Measurements from ENCODE around the gene PLIN5.

Gene PLIN5

DNA sequence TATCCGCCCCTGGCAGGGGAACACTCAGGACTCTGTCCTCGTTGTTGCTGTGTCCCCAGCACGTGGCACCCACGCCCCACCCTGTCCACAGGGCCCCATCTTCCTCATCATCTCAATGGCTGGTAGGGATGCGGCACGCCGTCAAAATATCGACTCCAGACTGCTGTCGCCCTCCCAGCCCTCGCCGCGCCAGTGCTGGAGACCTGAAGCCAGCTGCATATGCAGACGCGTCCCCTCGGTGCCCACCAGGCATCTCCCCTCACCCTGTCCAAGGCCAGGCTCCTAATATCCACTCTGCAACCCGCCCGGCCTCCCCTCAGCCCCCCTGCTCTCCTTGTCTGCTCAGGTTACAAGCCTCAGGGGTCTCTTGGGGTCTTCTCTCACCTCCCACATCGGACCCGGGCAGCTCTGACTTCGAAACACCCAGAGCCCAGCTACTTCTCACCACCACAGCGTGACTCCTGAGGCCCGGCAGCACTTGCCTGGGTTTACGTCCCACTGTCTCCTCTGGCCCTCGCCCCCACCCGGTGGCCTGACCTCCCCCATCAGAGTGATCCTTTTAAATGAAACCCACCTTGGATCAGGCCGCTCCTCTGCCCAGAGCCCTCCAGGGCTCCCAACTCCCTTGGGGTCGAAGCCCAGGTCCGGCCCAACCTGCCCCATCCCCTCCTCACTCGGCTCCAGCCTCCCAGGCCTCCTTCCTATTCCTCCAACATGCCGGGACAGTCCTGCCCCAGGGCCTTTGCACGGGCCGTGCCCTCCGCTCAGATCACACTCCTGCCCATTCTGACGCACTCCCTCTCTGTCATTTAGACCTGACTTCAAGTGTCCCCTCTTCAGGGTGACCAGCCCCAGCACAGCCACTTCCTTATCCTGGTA is 29.2 kb downstream of the PLIN5 start:
- in situ Hi-C loops (cut with HindIII; ENCODE audit: low sequenced_read_pairs), result no loop called here
- no peak overlapping the region for H3K4me3 ChIP-seq (ENCODE audit: low read depth, low read length)
- DNase-seq (ENCODE audit: low read depth, low spot score), result no peak
- TF ChIP-seq, protein P1, sequence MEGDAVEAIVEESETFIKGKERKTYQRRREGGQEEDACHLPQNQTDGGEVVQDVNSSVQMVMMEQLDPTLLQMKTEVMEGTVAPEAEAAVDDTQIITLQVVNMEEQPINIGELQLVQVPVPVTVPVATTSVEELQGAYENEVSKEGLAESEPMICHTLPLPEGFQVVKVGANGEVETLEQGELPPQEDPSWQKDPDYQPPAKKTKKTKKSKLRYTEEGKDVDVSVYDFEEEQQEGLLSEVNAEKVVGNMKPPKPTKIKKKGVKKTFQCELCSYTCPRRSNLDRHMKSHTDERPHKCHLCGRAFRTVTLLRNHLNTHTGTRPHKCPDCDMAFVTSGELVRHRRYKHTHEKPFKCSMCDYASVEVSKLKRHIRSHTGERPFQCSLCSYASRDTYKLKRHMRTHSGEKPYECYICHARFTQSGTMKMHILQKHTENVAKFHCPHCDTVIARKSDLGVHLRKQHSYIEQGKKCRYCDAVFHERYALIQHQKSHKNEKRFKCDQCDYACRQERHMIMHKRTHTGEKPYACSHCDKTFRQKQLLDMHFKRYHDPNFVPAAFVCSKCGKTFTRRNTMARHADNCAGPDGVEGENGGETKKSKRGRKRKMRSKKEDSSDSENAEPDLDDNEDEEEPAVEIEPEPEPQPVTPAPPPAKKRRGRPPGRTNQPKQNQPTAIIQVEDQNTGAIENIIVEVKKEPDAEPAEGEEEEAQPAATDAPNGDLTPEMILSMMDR (IDR thresholded peaks at IDR 0.05; ENCODE audit: low read depth, low read length), result no peak

DNA sequence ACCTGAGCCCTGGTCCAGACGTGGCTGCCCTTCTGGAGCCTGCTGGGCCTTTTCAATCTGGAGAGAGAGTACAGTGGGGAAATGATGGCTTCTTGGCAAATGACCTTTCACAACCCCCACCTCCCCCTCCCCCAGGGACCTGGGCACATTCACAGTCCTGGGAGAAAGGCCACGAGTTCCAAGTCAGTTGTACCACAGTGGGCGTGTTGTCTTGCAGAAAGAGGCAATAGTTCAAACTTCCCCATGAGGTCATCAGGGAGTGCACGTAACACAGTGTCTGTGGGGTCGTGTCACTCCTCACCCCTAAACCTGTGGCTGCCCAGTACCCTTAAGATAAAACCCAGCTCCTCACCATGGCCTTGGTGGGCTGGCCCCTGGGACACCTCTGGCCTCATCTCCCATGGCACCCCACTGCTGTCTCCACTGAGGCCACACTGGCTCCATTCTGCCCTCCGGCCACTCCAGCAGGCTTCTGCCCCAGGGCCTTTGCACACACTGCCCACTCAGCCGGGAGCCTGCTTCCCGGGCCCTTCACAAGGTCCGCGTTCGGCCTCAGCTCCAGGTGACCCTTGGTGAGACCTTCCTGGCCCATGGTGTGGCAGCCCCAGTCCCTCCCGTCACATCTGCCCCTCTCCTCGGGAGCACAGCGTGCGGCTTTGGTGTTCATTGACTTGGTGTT is 30.0 kb downstream of the PLIN5 start:
- H3K4me3 ChIP-seq (ENCODE audit: low read depth, low read length), result no peak overlapping the region
- TF ChIP-seq, protein P1 (IDR thresholded peaks at IDR 0.05; ENCODE audit: low read depth, low read length), result no peak
- in situ Hi-C loops (cut with HindIII; ENCODE audit: low sequenced_read_pairs), result no loop called here
- DNase-seq (ENCODE audit: low read depth, low spot score), result no peak

DNA sequence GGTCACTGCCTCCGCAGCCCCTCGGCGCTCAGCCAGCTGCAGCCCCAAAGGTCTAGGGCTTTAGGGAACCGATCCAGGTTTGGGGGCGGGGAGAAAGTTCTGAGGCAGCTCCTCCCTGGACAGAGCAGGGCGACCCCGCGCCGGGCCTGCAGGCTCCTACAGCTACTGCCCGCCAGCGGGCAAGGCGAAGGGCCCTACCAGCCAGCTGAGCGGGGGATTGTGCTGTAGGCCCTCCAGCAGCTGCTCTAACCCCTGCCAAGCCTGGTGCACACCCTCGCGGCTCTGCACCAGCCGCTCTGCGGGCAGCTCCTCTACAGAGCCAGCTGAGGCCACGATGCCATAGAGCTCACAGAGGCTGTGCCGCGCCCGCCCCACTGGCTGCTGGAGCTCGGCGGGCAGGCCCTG is 30.7 kb downstream of the PLIN5 start:
- H3K4me3 ChIP-seq (ENCODE audit: low read depth, low read length), result no peak overlapping the region
- in situ Hi-C loops (cut with HindIII; ENCODE audit: low sequenced_read_pairs), result no loop called here
- TF ChIP-seq, protein P1 (IDR thresholded peaks at IDR 0.05; ENCODE audit: low read depth, low read length), result no peak
- no peak for DNase-seq (ENCODE audit: low read depth, low spot score)

DNA sequence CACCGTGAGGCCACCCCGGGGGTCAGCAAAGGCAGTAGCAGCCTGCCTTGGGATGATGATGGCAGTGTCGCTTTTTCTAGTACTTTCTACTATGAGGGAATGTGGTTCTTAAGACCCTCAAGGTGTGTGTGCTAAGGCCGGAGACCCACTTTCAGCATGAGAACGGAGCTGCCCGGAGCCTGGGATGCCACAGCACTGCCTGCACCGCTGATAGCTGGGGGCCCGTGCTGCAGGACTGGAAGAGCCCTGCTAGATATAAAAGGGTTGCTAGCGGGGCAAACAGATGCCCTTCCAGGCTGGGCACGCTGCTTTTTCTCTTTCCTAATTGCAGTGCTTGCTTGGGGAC is 31.2 kb downstream of the PLIN5 start:
- in situ Hi-C loops (cut with HindIII; ENCODE audit: low sequenced_read_pairs), result no loop called here
- no peak overlapping the region for H3K4me3 ChIP-seq (ENCODE audit: low read depth, low read length)
- DNase-seq (ENCODE audit: low read depth, low spot score), result no peak
- TF ChIP-seq, protein P1 (IDR thresholded peaks at IDR 0.05; ENCODE audit: low read depth, low read length), result no peak

DNA sequence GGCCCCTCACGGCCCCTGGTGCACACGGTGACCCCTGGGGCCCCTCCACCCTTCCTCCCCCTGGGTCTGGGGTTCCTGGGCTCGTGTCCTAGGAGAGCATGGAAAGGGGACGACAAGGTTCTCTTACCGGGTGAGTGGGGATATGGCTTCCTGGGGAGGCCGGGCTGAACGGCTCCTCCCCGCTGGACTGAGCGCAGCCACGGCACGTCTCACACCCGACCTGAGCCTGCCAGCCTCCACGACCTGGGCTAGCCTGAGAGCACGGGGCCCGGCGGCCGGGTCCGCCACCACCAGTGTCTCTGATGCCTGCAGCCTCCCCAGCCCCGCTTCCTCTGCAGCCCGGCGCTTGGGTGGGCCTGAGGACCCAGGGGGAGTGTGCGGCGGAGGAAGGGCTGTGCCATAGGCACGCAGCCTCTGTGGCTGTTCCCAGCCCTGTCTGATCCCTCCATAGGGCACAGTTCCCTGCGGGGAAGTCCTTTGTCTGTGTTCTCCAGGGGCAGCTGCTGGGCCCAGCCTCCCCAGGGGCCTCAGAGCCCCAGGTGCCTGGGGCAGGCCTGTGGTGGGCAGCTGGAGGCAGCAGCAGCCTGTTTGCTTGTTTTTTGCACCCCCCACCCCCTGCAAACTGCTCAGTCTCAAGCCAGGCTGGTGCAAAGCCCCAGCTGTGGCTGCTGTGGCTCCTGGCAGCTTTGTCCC is 31.7 kb downstream of the PLIN5 start:
- in situ Hi-C loops (cut with HindIII; ENCODE audit: low sequenced_read_pairs), result no loop called here
- TF ChIP-seq, protein P1 (IDR thresholded peaks at IDR 0.05; ENCODE audit: low read depth, low read length), result no peak
- H3K4me3 ChIP-seq (ENCODE audit: low read depth, low read length), result no peak overlapping the region
- DNase-seq (ENCODE audit: low read depth, low spot score), result no peak

DNA sequence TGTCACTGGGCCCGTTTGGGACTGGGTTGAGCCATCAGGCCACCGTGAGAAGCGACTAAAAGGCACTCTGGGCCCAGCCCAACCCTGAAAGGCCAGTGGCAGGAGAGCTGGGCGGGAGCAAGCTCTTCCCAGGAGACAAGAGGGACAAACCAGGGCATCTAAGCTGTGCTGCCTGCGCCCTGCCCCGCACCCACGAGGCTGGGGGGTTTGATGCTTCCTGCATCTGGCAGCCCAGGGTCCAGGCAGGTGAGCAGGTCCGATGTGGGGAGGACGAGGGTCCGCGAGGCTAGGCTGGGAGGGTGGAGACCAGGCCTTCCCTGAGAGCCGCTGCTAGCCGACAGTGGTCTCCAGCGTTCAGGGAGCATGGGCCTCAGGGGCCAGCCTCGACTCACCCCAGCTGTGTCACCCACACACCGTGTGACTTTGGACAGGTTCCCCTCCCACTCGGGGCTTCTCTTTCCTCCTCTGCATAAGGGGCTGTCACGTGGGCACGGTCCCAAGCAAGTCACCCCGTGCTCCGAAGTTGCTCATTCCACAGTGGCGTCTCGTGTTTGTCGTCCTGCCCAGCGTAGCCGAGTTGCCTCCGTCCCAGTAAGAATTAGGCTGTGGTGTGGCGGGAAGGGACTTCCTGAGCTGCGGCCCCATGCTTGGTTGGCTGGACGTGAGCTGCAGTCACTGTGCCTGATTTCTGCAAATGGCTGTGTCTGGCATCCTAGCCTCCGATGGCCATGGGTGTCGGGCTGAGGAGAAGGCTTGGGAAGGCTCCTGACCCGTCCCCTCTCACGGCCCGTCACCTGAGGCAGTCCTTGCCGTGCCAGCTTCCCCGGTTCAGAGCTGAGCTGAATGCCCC is 32.5 kb downstream of the PLIN5 start:
- no peak for DNase-seq (ENCODE audit: low read depth, low spot score)
- no peak overlapping the region for H3K4me3 ChIP-seq (ENCODE audit: low read depth, low read length)
- in situ Hi-C loops (cut with HindIII; ENCODE audit: low sequenced_read_pairs), result no loop called here
- TF ChIP-seq, protein P1 (IDR thresholded peaks at IDR 0.05; ENCODE audit: low read depth, low read length), result no peak

Data from astrocyte of the spinal cord (primary cell).